HEK293 (cell line): ENCODE data around the gene PLCE1.

Experiments used
- GLI2 ChIP-seq: fragments of 450-650 bp; formaldehyde crosslinking; IDR thresholded peaks from 2 replicates; pipeline ENCODE4; 2017; ENCODE audit warnings: missing biosample characterization, missing genetic modification characterization, low read depth, borderline replicate concordance
- SCRT1 ChIP-seq: fragments of 450-650 bp; formaldehyde crosslinking; IDR thresholded peaks from 2 replicates; pipeline ENCODE4 v1.5.1; 2016; ENCODE audit warnings: missing biosample characterization, missing genetic modification characterization, borderline replicate concordance
- ZNF302 ChIP-seq: fragments of 450-650 bp; formaldehyde crosslinking; IDR thresholded peaks from 2 replicates; pipeline ENCODE4 v1.5.1; 2016; ENCODE audit warnings: missing biosample characterization, missing genetic modification characterization, low read depth
- ZNF561 ChIP-seq: fragments of 450-650 bp; IDR thresholded peaks from 2 replicates; pipeline ENCODE4 v1.5.1; 2018; ENCODE audit warnings: missing biosample characterization, missing genetic modification characterization, borderline replicate concordance
- TF ChIP-seq, protein P1 (sequence below): fragments of 450-650 bp; formaldehyde crosslinking; conservative IDR thresholded peaks from 2 replicates; pipeline ENCODE4 v1.5.1; 2016; ENCODE audit warnings: low read depth, missing biosample characterization, missing genetic modification characterization
- TF ChIP-seq, protein P2 (sequence below): fragments of 450-650 bp; formaldehyde crosslinking; IDR thresholded peaks from 2 replicates; pipeline ENCODE4 v1.5.1; 2016; ENCODE audit warnings: missing biosample characterization, missing genetic modification characterization
- TF ChIP-seq, protein P3 (sequence below): fragments of 450-650 bp; formaldehyde crosslinking; IDR thresholded peaks from 2 replicates; pipeline ENCODE4 v1.5.1; 2016; ENCODE audit warnings: missing biosample characterization, missing genetic modification characterization
- TF ChIP-seq, protein P4 (sequence below): fragments of 450-650 bp; formaldehyde crosslinking; IDR thresholded peaks from 2 replicates; pipeline ENCODE4 v1.5.1; 2016; ENCODE audit warnings: missing biosample characterization, missing genetic modification characterization, low read depth

DNA sequence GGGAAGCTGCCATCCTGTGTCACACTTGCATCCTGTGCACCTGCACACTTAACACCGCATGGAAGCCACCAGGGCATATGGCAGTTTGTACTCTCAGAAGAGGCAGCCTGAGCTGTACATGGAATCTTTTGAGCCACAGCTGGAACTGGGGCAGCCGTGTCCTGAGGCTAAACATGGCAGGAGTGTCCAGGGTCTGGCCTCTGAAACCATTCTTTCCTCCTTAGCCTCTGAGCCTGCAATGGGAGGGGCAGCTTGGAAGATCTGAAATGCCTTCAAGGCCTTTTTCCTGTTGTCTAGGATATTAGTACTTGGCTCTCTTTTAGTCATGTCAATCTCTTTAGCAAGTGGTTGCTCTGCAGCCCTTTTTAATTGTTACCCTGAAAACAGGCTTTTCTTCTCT lies 16.4 kb downstream of the PLCE1 start:
- TF ChIP-seq, protein P1, sequence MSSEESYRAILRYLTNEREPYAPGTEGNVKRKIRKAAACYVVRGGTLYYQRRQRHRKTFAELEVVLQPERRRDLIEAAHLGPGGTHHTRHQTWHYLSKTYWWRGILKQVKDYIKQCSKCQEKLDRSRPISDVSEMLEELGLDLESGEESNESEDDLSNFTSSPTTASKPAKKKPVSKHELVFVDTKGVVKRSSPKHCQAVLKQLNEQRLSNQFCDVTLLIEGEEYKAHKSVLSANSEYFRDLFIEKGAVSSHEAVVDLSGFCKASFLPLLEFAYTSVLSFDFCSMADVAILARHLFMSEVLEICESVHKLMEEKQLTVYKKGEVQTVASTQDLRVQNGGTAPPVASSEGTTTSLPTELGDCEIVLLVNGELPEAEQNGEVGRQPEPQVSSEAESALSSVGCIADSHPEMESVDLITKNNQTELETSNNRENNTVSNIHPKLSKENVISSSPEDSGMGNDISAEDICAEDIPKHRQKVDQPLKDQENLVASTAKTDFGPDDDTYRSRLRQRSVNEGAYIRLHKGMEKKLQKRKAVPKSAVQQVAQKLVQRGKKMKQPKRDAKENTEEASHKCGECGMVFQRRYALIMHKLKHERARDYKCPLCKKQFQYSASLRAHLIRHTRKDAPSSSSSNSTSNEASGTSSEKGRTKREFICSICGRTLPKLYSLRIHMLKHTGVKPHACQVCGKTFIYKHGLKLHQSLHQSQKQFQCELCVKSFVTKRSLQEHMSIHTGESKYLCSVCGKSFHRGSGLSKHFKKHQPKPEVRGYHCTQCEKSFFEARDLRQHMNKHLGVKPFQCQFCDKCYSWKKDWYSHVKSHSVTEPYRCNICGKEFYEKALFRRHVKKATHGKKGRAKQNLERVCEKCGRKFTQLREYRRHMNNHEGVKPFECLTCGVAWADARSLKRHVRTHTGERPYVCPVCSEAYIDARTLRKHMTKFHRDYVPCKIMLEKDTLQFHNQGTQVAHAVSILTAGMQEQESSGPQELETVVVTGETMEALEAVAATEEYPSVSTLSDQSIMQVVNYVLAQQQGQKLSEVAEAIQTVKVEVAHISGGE, result no peak
- TF ChIP-seq ZNF561 (tag by site-specific recombination), result no peak
- TF ChIP-seq, protein P2, sequence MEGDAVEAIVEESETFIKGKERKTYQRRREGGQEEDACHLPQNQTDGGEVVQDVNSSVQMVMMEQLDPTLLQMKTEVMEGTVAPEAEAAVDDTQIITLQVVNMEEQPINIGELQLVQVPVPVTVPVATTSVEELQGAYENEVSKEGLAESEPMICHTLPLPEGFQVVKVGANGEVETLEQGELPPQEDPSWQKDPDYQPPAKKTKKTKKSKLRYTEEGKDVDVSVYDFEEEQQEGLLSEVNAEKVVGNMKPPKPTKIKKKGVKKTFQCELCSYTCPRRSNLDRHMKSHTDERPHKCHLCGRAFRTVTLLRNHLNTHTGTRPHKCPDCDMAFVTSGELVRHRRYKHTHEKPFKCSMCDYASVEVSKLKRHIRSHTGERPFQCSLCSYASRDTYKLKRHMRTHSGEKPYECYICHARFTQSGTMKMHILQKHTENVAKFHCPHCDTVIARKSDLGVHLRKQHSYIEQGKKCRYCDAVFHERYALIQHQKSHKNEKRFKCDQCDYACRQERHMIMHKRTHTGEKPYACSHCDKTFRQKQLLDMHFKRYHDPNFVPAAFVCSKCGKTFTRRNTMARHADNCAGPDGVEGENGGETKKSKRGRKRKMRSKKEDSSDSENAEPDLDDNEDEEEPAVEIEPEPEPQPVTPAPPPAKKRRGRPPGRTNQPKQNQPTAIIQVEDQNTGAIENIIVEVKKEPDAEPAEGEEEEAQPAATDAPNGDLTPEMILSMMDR (tag by site-specific recombination), result no peak
- TF ChIP-seq, protein P3, sequence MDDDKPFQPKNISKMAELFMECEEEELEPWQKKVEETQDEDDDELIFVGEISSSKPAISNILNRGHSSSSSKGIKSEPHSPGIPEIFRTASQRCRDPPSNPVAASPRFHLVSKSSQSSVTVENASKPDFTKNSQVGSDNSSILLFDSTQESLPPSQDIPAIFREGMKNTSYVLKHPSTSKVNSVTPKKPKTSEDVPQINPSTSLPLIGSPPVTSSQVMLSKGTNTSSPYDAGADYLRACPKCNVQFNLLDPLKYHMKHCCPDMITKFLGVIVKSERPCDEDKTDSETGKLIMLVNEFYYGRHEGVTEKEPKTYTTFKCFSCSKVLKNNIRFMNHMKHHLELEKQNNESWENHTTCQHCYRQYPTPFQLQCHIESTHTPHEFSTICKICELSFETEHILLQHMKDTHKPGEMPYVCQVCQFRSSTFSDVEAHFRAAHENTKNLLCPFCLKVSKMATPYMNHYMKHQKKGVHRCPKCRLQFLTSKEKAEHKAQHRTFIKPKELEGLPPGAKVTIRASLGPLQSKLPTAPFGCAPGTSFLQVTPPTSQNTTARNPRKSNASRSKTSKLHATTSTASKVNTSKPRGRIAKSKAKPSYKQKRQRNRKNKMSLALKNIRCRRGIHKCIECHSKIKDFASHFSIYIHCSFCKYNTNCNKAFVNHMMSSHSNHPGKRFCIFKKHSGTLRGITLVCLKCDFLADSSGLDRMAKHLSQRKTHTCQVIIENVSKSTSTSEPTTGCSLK (tag by site-specific recombination), result no peak
- no peak for TF ChIP-seq SCRT1 (tag by site-specific recombination)
- TF ChIP-seq ZNF302 (tag by site-specific recombination), result no peak
- TF ChIP-seq, protein P4, sequence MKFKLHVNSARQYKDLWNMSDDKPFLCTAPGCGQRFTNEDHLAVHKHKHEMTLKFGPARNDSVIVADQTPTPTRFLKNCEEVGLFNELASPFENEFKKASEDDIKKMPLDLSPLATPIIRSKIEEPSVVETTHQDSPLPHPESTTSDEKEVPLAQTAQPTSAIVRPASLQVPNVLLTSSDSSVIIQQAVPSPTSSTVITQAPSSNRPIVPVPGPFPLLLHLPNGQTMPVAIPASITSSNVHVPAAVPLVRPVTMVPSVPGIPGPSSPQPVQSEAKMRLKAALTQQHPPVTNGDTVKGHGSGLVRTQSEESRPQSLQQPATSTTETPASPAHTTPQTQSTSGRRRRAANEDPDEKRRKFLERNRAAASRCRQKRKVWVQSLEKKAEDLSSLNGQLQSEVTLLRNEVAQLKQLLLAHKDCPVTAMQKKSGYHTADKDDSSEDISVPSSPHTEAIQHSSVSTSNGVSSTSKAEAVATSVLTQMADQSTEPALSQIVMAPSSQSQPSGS (tag by site-specific recombination), result no peak
- TF ChIP-seq GLI2, result no peak
